Fibroblast of peridontal ligament (primary cell): ENCODE results near the gene RTN4RL2.

Source experiments
- DNase-seq: peaks from one replicate; pipeline ENCODE4 v3.0.0-alpha.2; 2010; ENCODE audit errors: extremely low read depth

The RTN4RL2 gene

GRCh38 chr11:57462597-57462996, 2.3 kb downstream of the RTN4RL2 start:
- no peak for DNase-seq

GRCh38 chr11:57463671-57464538, 3.6 kb downstream of the RTN4RL2 start:
- DNase-seq, result no peak

GRCh38 chr11:57464539-57465181, 4.3 kb downstream of the RTN4RL2 start:
- no peak for DNase-seq

- no peak for DNase-seq
These were observed 6.4 kb downstream of the RTN4RL2 start for GRCh38 chr11:57466680-57467079.

- DNase-seq, result no peak
These were observed 7.3 kb downstream of the RTN4RL2 start for GRCh38 chr11:57467508-57468157.

GRCh38 chr11:57468276-57468675, 7.9 kb downstream of the RTN4RL2 start:
- no peak for DNase-seq

GRCh38 chr11:57469268-57469667, 8.9 kb downstream of the RTN4RL2 start:
- DNase-seq, result no peak

GRCh38 chr11:57471496-57471895, 11.2 kb downstream of the RTN4RL2 start:
- DNase-seq, result no peak

GRCh38 chr11:57473285-57473841, 13.0 kb downstream of the RTN4RL2 start:
- no peak for DNase-seq

- DNase-seq, result no peak
These were observed 13.9 kb downstream of the RTN4RL2 start for GRCh38 chr11:57474017-57474802.

- no peak for DNase-seq
These were observed 14.4 kb downstream of the RTN4RL2 start for GRCh38 chr11:57474803-57475115.

GRCh38 chr11:57475191-57475590, 14.9 kb downstream of the RTN4RL2 start:
- DNase-seq, result no peak

GRCh38 chr11:57475671-57476046, 15.3 kb downstream of the RTN4RL2 start:
- DNase-seq, result no peak

GRCh38 chr11:57476047-57476756, 15.9 kb downstream of the RTN4RL2 start:
- DNase-seq, result no peak

GRCh38 chr11:57476757-57477506, 16.6 kb downstream of the RTN4RL2 start:
- no peak for DNase-seq

- no peak for DNase-seq
These were observed 17.3 kb downstream of the RTN4RL2 start for GRCh38 chr11:57477507-57478189.

GRCh38 chr11:57479021-57479663, 18.8 kb downstream of the RTN4RL2 start:
- DNase-seq, result no peak

- DNase-seq, result no peak
These were observed 19.6 kb downstream of the RTN4RL2 start for GRCh38 chr11:57479911-57480310.

- peak; percentile 37 for DNase-seq
These were observed 20.2 kb downstream of the RTN4RL2 start for GRCh38 chr11:57480409-57481137.
